Nephron (organoid): ENCODE measurements around the gene LRRC61.

Experiments used
- H3K27ac Mint-ChIP-seq, 3 experiments: 2 replicates each; pipeline ENCODE4 v1.8.0; 2020; ENCODE audit warnings: mixed read lengths in 3 of 3, mild to moderate bottlenecking in 2 of 3, moderate library complexity in 1 of 3
- H3K27me3 Mint-ChIP-seq: 2 replicates; pipeline ENCODE4 v1.8.0; 2021; ENCODE audit warnings: low read depth, mild to moderate bottlenecking, moderate library complexity, mixed read lengths
- H3K36me3 Mint-ChIP-seq: 2 replicates; pipeline ENCODE4 v1.8.0; 2020; ENCODE audit warnings: low read depth, mixed read lengths
- H3K4me1 Mint-ChIP-seq: 2 replicates; pipeline ENCODE4 v1.8.0; 2020; ENCODE audit warnings: mixed read lengths
- H3K4me3 Mint-ChIP-seq, 3 experiments: 2 replicates each; pipeline ENCODE4 v1.8.0; 2020; ENCODE audit warnings: mild to moderate bottlenecking in 3 of 3, mixed read lengths in 3 of 3, moderate library complexity in 2 of 3
- H3K9me3 Mint-ChIP-seq: 2 replicates; pipeline ENCODE4 v1.8.0; 2020; ENCODE audit warnings: mixed read lengths
- CTCF ChIP-seq, 3 experiments: fragments of 200-600 bp; sonication (generic); IDR thresholded peaks; one replicate each; pipeline ENCODE4 v1.5.0; 2021; ENCODE audit warnings: antibody characterized with exemption in 3 of 3; ENCODE audit not compliant: unreplicated experiment in 3 of 3

The LRRC61 gene

GRCh38 chr7:150338166-150338829, 15.1 kb downstream of the LRRC61 start:
- H3K36me3 Mint-ChIP-seq, result no peaks in the 10 kb centered on the region
- peaks cover under 1% of the 10 kb centered on the region for H3K9me3 Mint-ChIP-seq
- peaks cover 54% of the 10 kb centered on the region for H3K4me1 Mint-ChIP-seq
- TF ChIP-seq CTCF (IDR thresholded peaks at IDR 0.05; ENCODE audit: unreplicated experiment in 3 of 3), result no peak
- peaks cover 24% of the 10 kb centered on the region for H3K27me3 Mint-ChIP-seq
- H3K27ac Mint-ChIP-seq, result peak overlapping the region in 2 of 3 experiments; percentile 13 to 15
- peak overlapping the region in 1 of 3 experiments; percentile 53 for H3K4me3 Mint-ChIP-seq

- Mint-ChIP-seq H3K27me3 (peaks cover 29% of the 10 kb centered on the region), H3K36me3 (no peaks in the 10 kb centered on the region), H3K27ac (peak overlapping the region; percentile 23 to 55 (median 48)), H3K9me3 (peaks cover 7% of the 10 kb centered on the region), H3K4me1 (peaks cover 54% of the 10 kb centered on the region), H3K4me3 (peak overlapping the region; percentile 67 to 78 (median 72))
- TF ChIP-seq CTCF (IDR thresholded peaks at IDR 0.05; ENCODE audit: unreplicated experiment in 3 of 3), result no peak
These were observed 16.3 kb downstream of the LRRC61 start for GRCh38 chr7:150339409-150339809.

- H3K4me3 Mint-ChIP-seq, result peak overlapping the region; percentile 82 to 88 (median 82)
- H3K27me3 Mint-ChIP-seq, result peaks cover 29% of the 10 kb centered on the region
- peaks cover 50% of the 10 kb centered on the region for H3K4me1 Mint-ChIP-seq
- H3K27ac Mint-ChIP-seq, result peak overlapping the region; percentile 23 to 55 (median 48)
- TF ChIP-seq CTCF (IDR thresholded peaks at IDR 0.05; ENCODE audit: unreplicated experiment in 3 of 3), result no peak
- peaks cover 7% of the 10 kb centered on the region for H3K9me3 Mint-ChIP-seq
- no peaks in the 10 kb centered on the region for H3K36me3 Mint-ChIP-seq
These were observed 17.0 kb downstream of the LRRC61 start for GRCh38 chr7:150340024-150340749.

- H3K4me3 Mint-ChIP-seq, result peak overlapping the region; percentile 86 to 88 (median 87)
- peaks cover 43% of the 10 kb centered on the region for H3K4me1 Mint-ChIP-seq
- peaks cover 7% of the 10 kb centered on the region for H3K9me3 Mint-ChIP-seq
- peaks cover 29% of the 10 kb centered on the region for H3K27me3 Mint-ChIP-seq
- TF ChIP-seq CTCF (IDR thresholded peaks at IDR 0.05; ENCODE audit: unreplicated experiment in 3 of 3), result no peak
- H3K36me3 Mint-ChIP-seq, result no peaks in the 10 kb centered on the region
- peak overlapping the region in 1 of 3 experiments; percentile 63 for H3K27ac Mint-ChIP-seq
These were observed 17.7 kb downstream of the LRRC61 start for GRCh38 chr7:150340875-150341262.

- no peak for TF ChIP-seq CTCF (IDR thresholded peaks at IDR 0.05; ENCODE audit: unreplicated experiment in 3 of 3)
- H3K27ac Mint-ChIP-seq, result peak within 1 kb of the TSS; percentile 64 to 78 (median 76)
These were observed 18.3 kb downstream of the LRRC61 start, which contains the start of gene RARRES2 for GRCh38 chr7:150341263-150342120. Gene RARRES2, minus strand, starts transcription at chr7:150341629. Its CDS starts 1,020 bp downstream, at chr7:150340609.

More at GRCh38 chr7:150341263-150342120, 18.3 kb downstream of the LRRC61 start, which contains the start of gene RARRES2:
- Mint-ChIP-seq H3K36me3 (no peaks in the 10 kb centered on the region), H3K4me1 (peaks cover 37% of the 10 kb centered on the region), H3K4me3 (peak within 1 kb of the TSS; percentile 86 to 88 (median 87)), H3K9me3 (peaks cover 7% of the 10 kb centered on the region), H3K27me3 (peaks cover 29% of the 10 kb centered on the region)
